ENCODE results near the gene COL4A1. TPM values are rescaled to one million over a fixed set of nuclear protein-coding genes. Genes with fewer than 3 reads are reported as not detected.

The COL4A1 gene
- polyA plus RNA-seq, 1 donor (not counting 4 experiments of a cell fraction or from before 2014, with no cell fraction given) = 22.3 TPM

DNA sequence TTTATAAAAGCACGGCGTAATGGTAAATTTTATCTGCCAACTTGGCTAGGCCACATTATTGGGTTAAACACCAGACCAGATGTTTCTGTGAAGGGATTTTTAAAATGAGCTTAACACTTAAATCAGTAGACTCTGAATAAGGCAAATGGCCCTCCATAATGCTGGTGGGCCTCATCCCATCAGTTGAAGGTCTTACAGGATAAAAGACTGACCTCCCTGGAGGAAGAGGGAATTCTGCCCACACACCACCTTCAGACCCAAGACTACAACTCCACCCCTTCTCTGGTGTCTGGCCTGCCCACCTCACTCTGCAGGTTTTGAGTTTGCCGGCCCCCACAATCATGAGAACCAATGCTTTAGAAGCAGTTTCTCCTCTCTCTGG is 96.4 kb downstream of the COL4A1 start:
- no peaks in the 10 kb centered on the region for H3K79me2 ChIP-seq (ENCODE audit: control insufficient read depth, insufficient read depth, low read length)
- H3K27ac ChIP-seq (ENCODE audit: control insufficient read depth, insufficient read depth, low read length) = no peak overlapping the region
- FAIRE-seq = no peak

DNA sequence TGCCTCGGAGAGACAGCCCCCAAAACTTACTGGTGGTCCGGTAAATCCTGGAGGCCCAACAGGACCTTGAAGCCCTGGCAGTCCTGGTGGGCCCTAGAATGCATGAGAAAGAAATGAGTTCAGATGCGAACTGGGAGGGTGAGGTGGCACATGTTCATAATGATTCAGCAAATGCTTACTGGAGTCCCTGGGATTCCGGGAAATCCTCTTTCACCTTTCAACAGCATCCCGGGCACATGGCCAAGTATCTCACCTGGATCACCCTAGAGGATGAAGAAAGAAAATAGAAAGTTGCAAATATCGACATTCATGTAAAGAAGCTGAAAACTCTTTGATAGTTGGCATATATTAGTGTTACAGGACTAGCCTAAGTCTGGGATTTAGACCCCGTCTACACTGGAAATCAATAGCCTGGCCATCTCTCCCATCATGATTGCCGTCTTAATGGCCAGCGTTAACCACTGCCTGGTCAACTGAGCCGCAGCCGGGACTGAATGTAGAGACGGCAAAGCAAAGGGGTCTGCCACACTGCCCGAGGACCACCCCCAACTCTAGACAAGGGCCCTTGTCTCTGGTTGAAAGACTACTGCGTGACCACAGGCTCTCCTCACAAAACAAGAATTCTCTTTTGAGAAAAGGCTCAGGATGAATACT is 96.9 kb downstream of the COL4A1 start:
- Histone ChIP-seq H3K79me2 (ENCODE audit: control insufficient read depth, insufficient read depth, low read length) (no peaks in the 10 kb centered on the region), H3K27me3 (ENCODE audit: control insufficient read depth, extremely low read depth, insufficient read depth, low read length) (no peaks in the 10 kb centered on the region), H3K4me2 (ENCODE audit: control insufficient read depth, extremely low read depth, insufficient read depth, low read depth, low read length) (no peak overlapping the region), H3K9me1 (ENCODE audit: control insufficient read depth, extremely low read depth, insufficient read depth, low read length) (no peaks in the 10 kb centered on the region), H4K20me1 (ENCODE audit: control insufficient read depth, extremely low read depth, insufficient read depth, low read length) (no peaks in the 10 kb centered on the region), H3K4me1 (ENCODE audit: control insufficient read depth, extremely low read depth, insufficient read depth, low read length) (no peaks in the 10 kb centered on the region), H3K4me3 (ENCODE audit: control insufficient read depth in 2 of 3, extremely low read depth in 1 of 3, insufficient read depth in 2 of 3, low read depth in 1 of 3, low read length in 3 of 3) (no peak overlapping the region), H3K9me3 (ENCODE audit: control insufficient read depth, low read depth, low read length) (no peaks in the 10 kb centered on the region), H3K27ac (ENCODE audit: control insufficient read depth, insufficient read depth, low read length) (no peak overlapping the region), H3K36me3 (ENCODE audit: control insufficient read depth in 2 of 2, extremely low read depth in 1 of 2, insufficient read depth in 2 of 2, low read length in 2 of 2) (peaks cover 12 to 18% of the 10 kb centered on the region in 2 experiments), H3K9ac (ENCODE audit: control insufficient read depth, extremely low read depth, insufficient read depth, low read length) (no peak overlapping the region), H2AFZ (ENCODE audit: control insufficient read depth, low read length) (no peak overlapping the region)
- peak; percentile 93 for FAIRE-seq
- TF ChIP-seq EZH2 (IDR thresholded peaks at IDR 0.05; ENCODE audit: low read length) = no peak
- TF ChIP-seq, protein P1, sequence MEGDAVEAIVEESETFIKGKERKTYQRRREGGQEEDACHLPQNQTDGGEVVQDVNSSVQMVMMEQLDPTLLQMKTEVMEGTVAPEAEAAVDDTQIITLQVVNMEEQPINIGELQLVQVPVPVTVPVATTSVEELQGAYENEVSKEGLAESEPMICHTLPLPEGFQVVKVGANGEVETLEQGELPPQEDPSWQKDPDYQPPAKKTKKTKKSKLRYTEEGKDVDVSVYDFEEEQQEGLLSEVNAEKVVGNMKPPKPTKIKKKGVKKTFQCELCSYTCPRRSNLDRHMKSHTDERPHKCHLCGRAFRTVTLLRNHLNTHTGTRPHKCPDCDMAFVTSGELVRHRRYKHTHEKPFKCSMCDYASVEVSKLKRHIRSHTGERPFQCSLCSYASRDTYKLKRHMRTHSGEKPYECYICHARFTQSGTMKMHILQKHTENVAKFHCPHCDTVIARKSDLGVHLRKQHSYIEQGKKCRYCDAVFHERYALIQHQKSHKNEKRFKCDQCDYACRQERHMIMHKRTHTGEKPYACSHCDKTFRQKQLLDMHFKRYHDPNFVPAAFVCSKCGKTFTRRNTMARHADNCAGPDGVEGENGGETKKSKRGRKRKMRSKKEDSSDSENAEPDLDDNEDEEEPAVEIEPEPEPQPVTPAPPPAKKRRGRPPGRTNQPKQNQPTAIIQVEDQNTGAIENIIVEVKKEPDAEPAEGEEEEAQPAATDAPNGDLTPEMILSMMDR (optimal IDR thresholded peaks at IDR 0.05 in 1 of 3, IDR thresholded peaks at IDR 0.05 in 1 of 3, conservative IDR thresholded peaks at IDR 0.05 in 1 of 3; ENCODE audit: extremely low read depth in 1 of 3, insufficient read depth in 2 of 3, low read length in 3 of 3) = no peak
- DNase-seq (ENCODE audit: low read depth, low spot score) = peak; percentile 19
- dilution Hi-C loops (cut with MboI; ENCODE audit: extremely low pct_ligation_motif_present, low sequenced_read_pairs) = no loop called here

More for the DNA sequence above, 96.4 kb downstream of the COL4A1 start:
- H3K9ac ChIP-seq (ENCODE audit: control insufficient read depth, extremely low read depth, insufficient read depth, low read length) = no peak overlapping the region
- no peaks in the 10 kb centered on the region for H3K9me1 ChIP-seq (ENCODE audit: control insufficient read depth, extremely low read depth, insufficient read depth, low read length)
- dilution Hi-C loops (cut with MboI; ENCODE audit: extremely low pct_ligation_motif_present, low sequenced_read_pairs) = no loop called here
- no peaks in the 10 kb centered on the region for H3K27me3 ChIP-seq (ENCODE audit: control insufficient read depth, extremely low read depth, insufficient read depth, low read length)
- H4K20me1 ChIP-seq (ENCODE audit: control insufficient read depth, extremely low read depth, insufficient read depth, low read length) = no peaks in the 10 kb centered on the region
- no peak overlapping the region for H3K4me2 ChIP-seq (ENCODE audit: control insufficient read depth, extremely low read depth, insufficient read depth, low read depth, low read length)
- H3K9me3 ChIP-seq (ENCODE audit: control insufficient read depth, low read depth, low read length) = no peaks in the 10 kb centered on the region
- H3K4me3 ChIP-seq (ENCODE audit: control insufficient read depth in 2 of 3, extremely low read depth in 1 of 3, insufficient read depth in 2 of 3, low read depth in 1 of 3, low read length in 3 of 3) = no peak overlapping the region
- H3K4me1 ChIP-seq (ENCODE audit: control insufficient read depth, extremely low read depth, insufficient read depth, low read length) = no peaks in the 10 kb centered on the region
- TF ChIP-seq, protein P1 (optimal IDR thresholded peaks at IDR 0.05 in 1 of 3, IDR thresholded peaks at IDR 0.05 in 1 of 3, conservative IDR thresholded peaks at IDR 0.05 in 1 of 3; ENCODE audit: extremely low read depth in 1 of 3, insufficient read depth in 2 of 3, low read length in 3 of 3) = no peak
- no peak for TF ChIP-seq EZH2 (IDR thresholded peaks at IDR 0.05; ENCODE audit: low read length)
- DNase-seq (ENCODE audit: low read depth, low spot score) = no peak
- no peak overlapping the region for H2AFZ ChIP-seq (ENCODE audit: control insufficient read depth, low read length)
- peaks cover 11 to 18% of the 10 kb centered on the region in 2 experiments for H3K36me3 ChIP-seq (ENCODE audit: control insufficient read depth in 2 of 2, extremely low read depth in 1 of 2, insufficient read depth in 2 of 2, low read length in 2 of 2)

Data from keratinocyte (primary cell).